Subcutaneous adipose tissue (tissue), 4 donors: ENCODE data around the gene SELPLG. TPM values are rescaled to one million over a fixed set of nuclear protein-coding genes. Genes with fewer than 3 reads are reported as not detected.

Experiments used
- total RNA-seq, 4 donors: library from RNA; depleted of rRNA; stranded (reverse); fragments of >200 nt; gene quantifications; one replicate each; pipeline ENCODE4 v1.1.0, GENCODE V29; 2016
- TF ChIP-seq, protein P1 (sequence below): fragments of 450-650 bp; IDR thresholded peaks from one replicate; pipeline ENCODE4 v1.5.1; 2016; ENCODE audit warnings: low read depth, mild to moderate bottlenecking, control low read depth, antibody characterized with exemption, moderate library complexity

Gene SELPLG
- total RNA-seq, 4 donors from 2014 or later = 4.3 to 28.0 (median 15.4) TPM

DNA sequence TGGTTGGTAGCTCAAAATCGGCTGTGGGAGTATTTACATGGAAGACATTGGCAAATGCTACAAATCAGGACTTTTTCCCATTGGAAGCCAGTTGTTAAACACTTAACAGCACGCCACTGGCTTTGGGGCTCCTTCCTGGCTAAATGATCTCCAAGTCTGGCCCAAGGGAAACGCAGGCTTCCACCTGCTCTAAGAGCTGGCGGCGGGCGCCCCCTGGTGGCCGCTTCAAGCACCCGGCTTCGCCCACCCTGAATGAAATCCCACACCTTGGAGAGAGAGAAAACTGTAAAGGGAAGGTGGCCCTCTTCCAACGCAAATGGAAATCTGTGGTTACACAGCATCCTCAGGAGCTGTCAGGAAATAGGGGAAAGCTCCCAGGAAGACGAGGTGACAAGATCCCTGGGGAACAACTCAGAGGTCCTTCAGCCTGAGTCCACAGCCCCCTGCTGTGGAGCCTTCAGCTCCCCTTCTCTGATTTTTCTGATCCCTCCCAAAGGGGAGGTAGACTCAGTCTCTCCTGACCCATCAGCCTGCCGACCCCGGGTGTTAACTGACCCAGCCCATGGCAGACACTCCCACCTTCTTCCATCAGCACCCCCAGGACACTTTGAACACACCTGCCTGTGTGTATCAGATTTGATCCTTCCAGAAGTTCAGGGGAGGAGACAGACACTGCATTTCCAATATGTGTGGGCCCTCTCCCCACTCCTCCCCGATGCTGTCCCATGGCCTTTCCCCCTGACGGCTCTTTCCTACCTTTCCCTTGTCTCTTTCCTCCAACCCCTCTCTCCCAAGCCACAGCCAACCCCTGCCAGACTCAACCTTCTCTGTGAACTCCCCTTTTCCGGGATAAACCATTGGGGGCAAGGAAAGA is 15.4 kb downstream of the SELPLG start:
- TF ChIP-seq, protein P1, sequence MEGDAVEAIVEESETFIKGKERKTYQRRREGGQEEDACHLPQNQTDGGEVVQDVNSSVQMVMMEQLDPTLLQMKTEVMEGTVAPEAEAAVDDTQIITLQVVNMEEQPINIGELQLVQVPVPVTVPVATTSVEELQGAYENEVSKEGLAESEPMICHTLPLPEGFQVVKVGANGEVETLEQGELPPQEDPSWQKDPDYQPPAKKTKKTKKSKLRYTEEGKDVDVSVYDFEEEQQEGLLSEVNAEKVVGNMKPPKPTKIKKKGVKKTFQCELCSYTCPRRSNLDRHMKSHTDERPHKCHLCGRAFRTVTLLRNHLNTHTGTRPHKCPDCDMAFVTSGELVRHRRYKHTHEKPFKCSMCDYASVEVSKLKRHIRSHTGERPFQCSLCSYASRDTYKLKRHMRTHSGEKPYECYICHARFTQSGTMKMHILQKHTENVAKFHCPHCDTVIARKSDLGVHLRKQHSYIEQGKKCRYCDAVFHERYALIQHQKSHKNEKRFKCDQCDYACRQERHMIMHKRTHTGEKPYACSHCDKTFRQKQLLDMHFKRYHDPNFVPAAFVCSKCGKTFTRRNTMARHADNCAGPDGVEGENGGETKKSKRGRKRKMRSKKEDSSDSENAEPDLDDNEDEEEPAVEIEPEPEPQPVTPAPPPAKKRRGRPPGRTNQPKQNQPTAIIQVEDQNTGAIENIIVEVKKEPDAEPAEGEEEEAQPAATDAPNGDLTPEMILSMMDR = no peak

DNA sequence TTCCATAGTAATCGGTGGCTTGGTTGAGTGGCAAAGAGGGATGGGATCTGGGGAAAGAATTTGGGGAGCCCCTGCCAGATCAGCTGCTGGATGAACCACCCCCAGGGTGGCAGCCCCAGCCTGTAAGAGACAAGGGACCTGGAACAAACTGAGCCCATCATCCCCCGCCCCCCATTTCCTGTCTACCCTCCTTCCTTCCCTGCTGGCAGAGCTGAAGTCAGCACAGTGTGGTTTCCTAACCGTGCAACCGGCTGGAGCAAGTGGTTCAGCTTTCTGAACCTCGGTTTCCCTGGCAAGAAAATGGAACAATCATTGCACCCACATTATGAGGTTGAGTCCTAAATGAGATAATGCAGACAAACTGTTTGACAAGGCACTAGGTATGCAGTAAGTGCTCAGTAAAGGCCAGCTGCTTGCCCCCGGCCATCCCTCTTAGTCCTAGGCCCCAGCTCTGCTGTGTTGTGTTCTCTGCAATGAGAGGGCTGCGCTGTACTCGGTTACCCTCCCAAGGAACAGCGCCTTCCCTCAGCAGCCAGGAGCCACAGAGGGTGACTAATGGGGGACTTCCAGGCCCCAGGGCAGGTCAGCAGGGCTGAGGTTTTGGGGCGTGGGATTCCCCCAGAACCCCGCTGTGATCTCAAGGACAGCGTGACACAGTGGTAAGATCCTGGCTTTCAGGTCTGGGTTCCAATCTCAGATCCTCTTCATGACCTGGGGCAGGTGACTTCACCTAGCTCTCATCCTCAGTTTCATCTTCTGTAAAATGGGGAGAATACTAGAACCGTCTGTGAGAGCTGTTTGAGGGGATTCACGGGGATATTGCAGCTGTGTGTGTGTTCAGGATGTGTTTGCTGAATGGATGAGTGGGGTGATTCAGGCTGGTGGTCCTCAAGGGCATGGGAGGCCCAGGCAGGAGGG is 16.5 kb downstream of the SELPLG start:
- TF ChIP-seq, protein P1 = no peak

- TF ChIP-seq, protein P1 = no peak
Observed at GRCh38 chr12:108616359-108616758, 17.3 kb downstream of the SELPLG start.

DNA sequence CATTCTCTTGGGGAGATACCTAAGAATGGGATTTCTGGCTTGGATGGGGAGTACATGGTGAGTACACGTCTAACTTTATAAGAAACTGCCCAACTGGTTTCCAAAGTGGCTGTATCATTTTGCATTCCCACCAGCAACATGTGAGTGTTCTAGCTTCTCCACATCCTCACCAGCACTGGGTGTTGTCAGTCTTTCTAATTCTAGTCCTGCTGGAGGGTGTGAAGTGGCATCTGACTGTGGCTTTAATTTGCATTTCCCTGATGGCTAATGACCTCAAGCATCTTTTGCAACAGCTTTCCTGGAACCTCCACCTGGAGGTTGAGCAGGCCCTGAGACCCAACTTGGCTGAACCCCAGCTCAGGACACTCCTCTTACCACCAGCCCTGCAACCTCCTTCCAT is 17.8 kb downstream of the SELPLG start:
- TF ChIP-seq, protein P1 = no peak

DNA sequence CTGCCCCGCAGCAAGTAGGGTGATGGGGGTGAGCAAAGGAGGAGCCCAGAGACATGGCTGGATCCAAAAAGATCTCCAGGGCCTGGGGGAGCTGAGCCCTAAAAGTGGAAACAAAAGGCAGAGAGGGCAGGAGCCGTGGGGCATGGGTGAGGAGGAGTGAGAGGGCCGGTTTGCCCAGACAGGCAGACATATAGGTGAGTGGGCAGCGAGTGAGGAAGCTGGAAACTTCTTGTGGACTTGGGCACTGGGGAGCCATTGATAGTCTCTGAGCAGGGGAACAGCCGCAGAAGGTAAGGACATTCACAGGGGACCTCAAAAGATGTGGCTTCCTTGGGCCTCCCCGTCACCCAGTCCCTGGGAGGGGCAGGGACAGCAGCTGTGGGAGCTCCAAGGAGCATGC is 19.1 kb downstream of the SELPLG start:
- TF ChIP-seq, protein P1 = no peak

GRCh38 chr12:108614041-108614440 is 19.7 kb downstream of the SELPLG start:
- TF ChIP-seq, protein P1 = no peak

DNA sequence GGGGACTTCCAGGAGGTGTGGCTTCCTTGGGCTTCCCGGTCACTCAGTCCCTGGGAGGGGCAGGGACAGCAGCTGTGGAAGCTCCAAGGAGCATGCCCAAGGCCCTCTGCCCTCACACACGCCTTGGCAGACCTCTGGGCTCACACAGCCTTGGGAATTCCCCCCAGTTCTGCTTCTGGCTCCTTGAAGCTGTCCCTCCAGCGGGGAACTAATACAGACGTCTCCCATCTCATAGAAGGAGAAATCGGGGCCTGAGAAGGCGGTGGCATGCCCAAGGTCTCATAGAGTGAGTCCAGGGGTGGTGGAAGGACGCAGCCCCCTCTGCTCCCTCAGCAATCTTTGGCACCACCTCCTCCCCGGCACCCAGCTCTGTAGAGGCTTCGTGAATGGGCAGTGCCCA is 20.1 kb downstream of the SELPLG start:
- TF ChIP-seq, protein P1 = no peak
